Subcutaneous abdominal adipose tissue (tissue), 5 donors: ENCODE measurements around the gene GMIP.

Source experiments
- H3K27ac ChIP-seq: one replicate; pipeline ENCODE4 v1.7.0; 2013; ENCODE audit warnings: low read depth, mild to moderate bottlenecking, inconsistent platforms, low read length, moderate library complexity
- H3K27me3 ChIP-seq, 5 donors: one replicate each; pipeline ENCODE4 v1.7.0; 2013; ENCODE audit warnings: low read length in 5 of 5, inconsistent platforms in 1 of 5; ENCODE audit not compliant: control insufficient read depth in 5 of 5, insufficient read depth in 4 of 5
- H3K36me3 ChIP-seq, 5 donors: one replicate each; pipeline ENCODE4 v1.7.0; 2013; ENCODE audit warnings: low read length in 5 of 5; ENCODE audit not compliant: control insufficient read depth in 5 of 5, insufficient read depth in 5 of 5
- H3K4me1 ChIP-seq, 5 donors: one replicate each; pipeline ENCODE4 v1.7.0; 2013; ENCODE audit warnings: low read length in 5 of 5, mild to moderate bottlenecking in 3 of 5, moderate library complexity in 1 of 5; ENCODE audit not compliant: control insufficient read depth in 5 of 5, insufficient read depth in 5 of 5
- H3K4me3 ChIP-seq, 5 donors: one replicate each; pipeline ENCODE4 v1.7.0; 2013; ENCODE audit warnings: low read length in 5 of 5, low read depth in 1 of 5
- H3K9ac ChIP-seq, 5 donors: one replicate each; pipeline ENCODE4 v1.7.0; 2013; ENCODE audit warnings: low read length in 5 of 5, mild to moderate bottlenecking in 4 of 5, moderate library complexity in 3 of 5
- H3K9me3 ChIP-seq, 5 donors: one replicate each; pipeline ENCODE4 v1.7.0; 2013; ENCODE audit warnings: low read length in 5 of 5; ENCODE audit not compliant: control insufficient read depth in 5 of 5
- donor health status: healthy.
- donor health status: healthy.
- donor health status: healthy.
- donor health status: healthy.
- donor health status: healthy.

GMIP gene

GRCh38 chr19:19595171-19595701 lies 48.2 kb downstream of the GMIP start:
- Histone ChIP-seq H3K27ac (peak overlapping the region; percentile 64), H3K4me1 (peaks cover 2 to 44% (median 31%) of the 10 kb centered on the region in 5 donors), H3K27me3 (no peaks in the 10 kb centered on the region), H3K4me3 (no peak overlapping the region), H3K36me3 (no peaks in the 10 kb centered on the region), H3K9me3 (no peaks in the 10 kb centered on the region), H3K9ac (no peak overlapping the region)

GRCh38 chr19:19594381-19594780 lies 49.1 kb downstream of the GMIP start:
- Histone ChIP-seq H3K36me3 (no peaks in the 10 kb centered on the region), H3K9me3 (no peaks in the 10 kb centered on the region), H3K4me3 (no peak overlapping the region), H3K27me3 (no peaks in the 10 kb centered on the region), H3K9ac (no peak overlapping the region), H3K27ac (peak overlapping the region; percentile 64), H3K4me1 (peaks cover 2 to 44% (median 31%) of the 10 kb centered on the region in 5 donors)

GRCh38 chr19:19592690-19593089 lies 50.8 kb downstream of the GMIP start:
- H3K27ac ChIP-seq, result no peak overlapping the region
- H3K9ac ChIP-seq, result peak overlapping the region in 1 of 5 donors; percentile 17
- H3K27me3 ChIP-seq, result no peaks in the 10 kb centered on the region
- no peaks in the 10 kb centered on the region for H3K36me3 ChIP-seq
- H3K4me1 ChIP-seq, result peaks cover 2 to 44% (median 31%) of the 10 kb centered on the region in 5 donors
- no peak overlapping the region for H3K4me3 ChIP-seq
- H3K9me3 ChIP-seq, result no peaks in the 10 kb centered on the region

GRCh38 chr19:19591133-19591825 lies 52.2 kb downstream of the GMIP start:
- H3K36me3 ChIP-seq, result no peaks in the 10 kb centered on the region
- peaks cover 2 to 38% (median 26%) of the 10 kb centered on the region in 5 donors for H3K4me1 ChIP-seq
- peak overlapping the region in 1 of 5 donors; percentile 56 for H3K9ac ChIP-seq
- H3K4me3 ChIP-seq, result peak overlapping the region in 3 of 5 donors; percentile 17 to 54 (median 29)
- H3K27me3 ChIP-seq, result no peaks in the 10 kb centered on the region
- H3K27ac ChIP-seq, result peak overlapping the region; percentile 78
- no peaks in the 10 kb centered on the region for H3K9me3 ChIP-seq

GRCh38 chr19:19588546-19588945 lies 54.9 kb downstream of the GMIP start:
- Histone ChIP-seq H3K27me3 (no peaks in the 10 kb centered on the region), H3K9me3 (no peaks in the 10 kb centered on the region), H3K36me3 (no peaks in the 10 kb centered on the region), H3K4me1 (peaks cover 0 to 17% (median 15%) of the 10 kb centered on the region in 5 donors), H3K4me3 (no peak overlapping the region), H3K27ac (no peak overlapping the region), H3K9ac (no peak overlapping the region)

- no peaks in the 10 kb centered on the region for H3K9me3 ChIP-seq
- no peaks in the 10 kb centered on the region for H3K27me3 ChIP-seq
- no peak overlapping the region for H3K9ac ChIP-seq
- H3K4me1 ChIP-seq, result peaks cover 0 to 17% (median 15%) of the 10 kb centered on the region in 5 donors
- H3K27ac ChIP-seq, result no peak overlapping the region
- no peak overlapping the region for H3K4me3 ChIP-seq
- no peaks in the 10 kb centered on the region for H3K36me3 ChIP-seq
Observed at GRCh38 chr19:19587771-19588170, 55.7 kb downstream of the GMIP start.

- no peak overlapping the region for H3K27ac ChIP-seq
- H3K9me3 ChIP-seq, result no peaks in the 10 kb centered on the region
- no peaks in the 10 kb centered on the region for H3K36me3 ChIP-seq
- no peak overlapping the region for H3K9ac ChIP-seq
- H3K27me3 ChIP-seq, result no peaks in the 10 kb centered on the region
- no peak overlapping the region for H3K4me3 ChIP-seq
- H3K4me1 ChIP-seq, result no peaks in the 10 kb centered on the region
Observed at GRCh38 chr19:19584356-19584755, 59.1 kb downstream of the GMIP start.

GRCh38 chr19:19582471-19582870 lies 61.0 kb downstream of the GMIP start:
- Histone ChIP-seq H3K4me1 (no peaks in the 10 kb centered on the region), H3K36me3 (no peaks in the 10 kb centered on the region), H3K9ac (no peak overlapping the region), H3K4me3 (no peak overlapping the region), H3K27me3 (no peaks in the 10 kb centered on the region), H3K27ac (no peak overlapping the region), H3K9me3 (no peaks in the 10 kb centered on the region)

- Histone ChIP-seq H3K27ac (no peak overlapping the region), H3K9ac (no peak overlapping the region), H3K27me3 (no peaks in the 10 kb centered on the region), H3K36me3 (no peaks in the 10 kb centered on the region), H3K9me3 (no peaks in the 10 kb centered on the region), H3K4me3 (no peak overlapping the region), H3K4me1 (no peaks in the 10 kb centered on the region)
Observed at GRCh38 chr19:19581391-19581790, 62.1 kb downstream of the GMIP start.

GRCh38 chr19:19580418-19580817 lies 63.0 kb downstream of the GMIP start:
- Histone ChIP-seq H3K4me3 (no peak overlapping the region), H3K36me3 (no peaks in the 10 kb centered on the region), H3K27ac (no peak overlapping the region), H3K4me1 (no peaks in the 10 kb centered on the region), H3K9me3 (no peaks in the 10 kb centered on the region), H3K9ac (no peak overlapping the region), H3K27me3 (no peaks in the 10 kb centered on the region)
